Hepatocyte (in vitro differentiated cells): ENCODE data around the gene DTNA.

ENCODE experiments used
- CTCF ChIP-seq: fragments of 200-600 bp; sonication (generic); IDR thresholded peaks from 2 replicates; pipeline ENCODE4 v1.5.1; 2016; ENCODE audit warnings: antibody characterized with exemption, mild to moderate bottlenecking; ENCODE audit not compliant: poor library complexity
- EZH2 ChIP-seq: fragments of 200-600 bp; sonication (generic); IDR thresholded peaks from 2 replicates; pipeline ENCODE4 v1.6.1; 2016; ENCODE audit warnings: antibody characterized with exemption, mild to moderate bottlenecking, borderline replicate concordance
- EZH2phosphoT487 ChIP-seq: fragments of 200-600 bp; sonication (generic); IDR thresholded peaks from one replicate; pipeline ENCODE4 v1.6.1; 2018; ENCODE audit warnings: antibody characterized with exemption, mild to moderate bottlenecking, low read depth, moderate library complexity; ENCODE audit not compliant: unreplicated experiment, severe bottlenecking

GRCh38 chr18:34805103-34805877 lies 95.2 kb downstream of the DTNA start:
- TF ChIP-seq EZH2phosphoT487 (no peak), EZH2 (no peak), CTCF (no peak)
